ENCODE results near the gene XYLT1.

The XYLT1 gene

GRCh38 chr16:17125671-17126070, 345.1 kb downstream of the XYLT1 start:
- DNase-seq: no peak

GRCh38 chr16:17117906-17118577, 352.7 kb downstream of the XYLT1 start:
- no peak for DNase-seq

GRCh38 chr16:17116595-17117322, 354.0 kb downstream of the XYLT1 start:
- DNase-seq: no peak

- no peak for DNase-seq
Measured at GRCh38 chr16:17109413-17109812, 361.3 kb downstream of the XYLT1 start.

GRCh38 chr16:17108596-17108995, 362.2 kb downstream of the XYLT1 start:
- no peak for DNase-seq

GRCh38 chr16:17107450-17107849, 363.3 kb downstream of the XYLT1 start:
- no peak for DNase-seq

- DNase-seq: no peak
Measured at GRCh38 chr16:17106243-17106791, 364.4 kb downstream of the XYLT1 start.

GRCh38 chr16:17105239-17105797, 365.4 kb downstream of the XYLT1 start:
- DNase-seq: no peak

- DNase-seq: no peak
Measured at GRCh38 chr16:17104654-17105053, 366.1 kb downstream of the XYLT1 start.

GRCh38 chr16:17103216-17103615, 367.5 kb downstream of the XYLT1 start:
- DNase-seq: no peak

GRCh38 chr16:17101646-17102045, 369.1 kb downstream of the XYLT1 start:
- DNase-seq: no peak

- no peak for DNase-seq
Measured at GRCh38 chr16:17098685-17099084, 372.1 kb downstream of the XYLT1 start.

- no peak for DNase-seq
Measured at GRCh38 chr16:17084130-17084529, 386.6 kb downstream of the XYLT1 start.

GRCh38 chr16:17083628-17084027, 387.1 kb downstream of the XYLT1 start:
- no peak for DNase-seq

- DNase-seq: no peak
Measured at GRCh38 chr16:17082095-17082882, 388.5 kb downstream of the XYLT1 start.

GRCh38 chr16:17080105-17080504, 390.7 kb downstream of the XYLT1 start:
- no peak for DNase-seq

- no peak for DNase-seq
Measured at GRCh38 chr16:17078931-17079631, 391.7 kb downstream of the XYLT1 start.

- DNase-seq: no peak
Measured at GRCh38 chr16:17076818-17077498, 393.8 kb downstream of the XYLT1 start.

GRCh38 chr16:17076092-17076754, 394.5 kb downstream of the XYLT1 start:
- DNase-seq: no peak

GRCh38 chr16:17072104-17072503, 398.7 kb downstream of the XYLT1 start:
- no peak for DNase-seq

- peak; percentile 9 for DNase-seq
Measured at GRCh38 chr16:17070882-17071592, 399.7 kb downstream of the XYLT1 start.
